ENCODE measurements around the gene TPT1. TPM values are rescaled to one million over a fixed set of nuclear protein-coding genes. Genes with fewer than 3 reads are reported as not detected.
"Not testable (repeated sequence)": the region's sequence is repeated elsewhere in the genome, so short reads cannot be mapped to it uniquely, and the experiment has no call there.

The TPT1 gene
- polyA plus RNA-seq, 12 donors: 939 to 10,110 (median 8,602) TPM

- no peak for DNase-seq
These were observed 34.0 kb downstream of the TPT1 start for GRCh38 chr13:45306966-45307365.

GRCh38 chr13:45305079-45305478, 35.9 kb downstream of the TPT1 start:
- no peak for DNase-seq

GRCh38 chr13:45303866-45304265, 37.1 kb downstream of the TPT1 start:
- no peak for DNase-seq

GRCh38 chr13:45303026-45303425, 38.0 kb downstream of the TPT1 start:
- no peak for DNase-seq

GRCh38 chr13:45302507-45302906, 38.5 kb downstream of the TPT1 start:
- no peak for DNase-seq

- DNase-seq: no peak
These were observed 39.7 kb downstream of the TPT1 start for GRCh38 chr13:45301263-45301662.

GRCh38 chr13:45300190-45300985, 40.6 kb downstream of the TPT1 start:
- DNase-seq: no peak

- DNase-seq: no peak
These were observed 41.8 kb downstream of the TPT1 start for GRCh38 chr13:45299194-45299593.

- not testable (repeated sequence) for DNase-seq
These were observed 42.4 kb downstream of the TPT1 start for GRCh38 chr13:45298550-45298949.

- DNase-seq: no peak
These were observed 42.8 kb downstream of the TPT1 start for GRCh38 chr13:45298206-45298505.

GRCh38 chr13:45297456-45298205, 43.4 kb downstream of the TPT1 start:
- DNase-seq: no peak

- DNase-seq: no peak
These were observed 44.7 kb downstream of the TPT1 start for GRCh38 chr13:45296259-45296658.

- DNase-seq: peak; percentile 30
These were observed 45.4 kb downstream of the TPT1 start for GRCh38 chr13:45295536-45295935.

GRCh38 chr13:45292176-45292575, 48.8 kb downstream of the TPT1 start:
- no peak for DNase-seq

- DNase-seq: no peak
These were observed 50.9 kb downstream of the TPT1 start for GRCh38 chr13:45289936-45290563.

Other genes with a start within 250 kb of the TPT1 start
- 10 to 100 TPM in 10 of 12 donors, 1 to 10 TPM in 1, not detected in 1; 8.9 to 22.8 (median 19.7) TPM for gene GTF2F2, start 220.7 kb downstream of the TPT1 start, polyA plus RNA-seq (ENCODE audit: insufficient read length in 12 of 12)
- under 1 TPM in 7 of 12 donors, not detected in 5; 0.07 to 0.26 (median 0.16) TPM for gene KCTD4, start 140.1 kb downstream of the TPT1 start, polyA plus RNA-seq (ENCODE audit: insufficient read length in 12 of 12)
- gene SLC25A30, start 77.2 kb upstream of the TPT1 start, polyA plus RNA-seq (ENCODE audit: insufficient read length in 12 of 12): 10 to 100 TPM in 11 of 12 donors, not detected in 1; 12.6 to 24.2 (median 18.3) TPM
- 10 to 100 TPM in 11 of 12 donors, not detected in 1; 18.2 to 37.6 (median 23.1) TPM for gene COG3, start 123.8 kb upstream of the TPT1 start, polyA plus RNA-seq (ENCODE audit: insufficient read length in 12 of 12)